Hippocampal formation (tissue), 2 donors: ENCODE results near the gene TLE3.

ENCODE experiments used
- DNase-seq, 2 donors: peaks; one replicate each; lab custom pipeline; 2025; lab: John Stamatoyannopoulos, UW

Gene TLE3

GRCh38 chr15:70006259-70007147, 91.2 kb downstream of the TLE3 start:
- DNase-seq, result no peak

- no peak for DNase-seq
Observed at GRCh38 chr15:70004826-70005225, 92.9 kb downstream of the TLE3 start.

- no peak for DNase-seq
Observed at GRCh38 chr15:70002897-70003296, 94.8 kb downstream of the TLE3 start.

GRCh38 chr15:70001859-70002258, 95.9 kb downstream of the TLE3 start:
- no peak for DNase-seq

GRCh38 chr15:69999392-70000085, 98.2 kb downstream of the TLE3 start:
- no peak for DNase-seq

GRCh38 chr15:69998541-69999391, 99.0 kb downstream of the TLE3 start:
- DNase-seq, result no peak

- peak; percentile 29 to 50 for DNase-seq
Observed at GRCh38 chr15:69997813-69998212, 99.9 kb downstream of the TLE3 start.
